Prostate gland (tissue), 2 donors: ENCODE data around the gene ADGRB3. TPM values are rescaled to one million over a fixed set of nuclear protein-coding genes. Genes with fewer than 3 reads are reported as not detected.

Experiments used
- DNase-seq: peaks from one replicate; pipeline ENCODE4 v3.0.0-alpha.2; 2019; ENCODE audit warnings: low spot score
- H3K27ac ChIP-seq, 2 donors: fragments of 200-600 bp; sonication (generic); 2 replicates each; pipeline ENCODE4 v1.5.1; 2017 to 2019
- H3K27me3 ChIP-seq: fragments of 200-600 bp; sonication (generic); replicated peaks from 2 replicates; pipeline ENCODE4 v1.5.1; 2019; ENCODE audit not compliant: insufficient read depth
- H3K36me3 ChIP-seq, 2 donors: fragments of 200-600 bp; sonication (generic); 1 replicate in 1 of 2; 2 replicates in 1 of 2; pipeline versions ENCODE4 v1.5.1 to v1.8.1; 2017 to 2019
- H3K4me1 ChIP-seq: fragments of 200-600 bp; sonication (generic); replicated peaks from 2 replicates; pipeline ENCODE4 v1.5.1; 2019
- H3K4me3 ChIP-seq, 2 donors: fragments of 200-600 bp; sonication (generic); 2 replicates each; pipeline ENCODE4 v1.5.1; 2017 to 2019
- H3K9me3 ChIP-seq: fragments of 200-600 bp; sonication (generic); 2 replicates; pipeline ENCODE4 v1.5.1; 2017
- CTCF ChIP-seq, 4 experiments: fragments of 200-600 bp in 2 of 4; fragments of 450-650 bp in 2 of 4; sonication (generic) in 2 of 4; IDR thresholded peaks; 1 replicate in 3 of 4; 2 replicates in 1 of 4; pipeline ENCODE4 v1.5.1; 2016 to 2019; ENCODE audit warnings: antibody characterized with exemption in 4 of 4, mild to moderate bottlenecking in 2 of 4, moderate library complexity in 2 of 4
- POLR2A ChIP-seq: fragments of 450-650 bp; IDR thresholded peaks from one replicate; pipeline ENCODE4 v1.6.1; 2016; ENCODE audit warnings: antibody characterized with exemption, mild to moderate bottlenecking
- POLR2AphosphoS5 ChIP-seq: sonication (generic); formaldehyde crosslinking; IDR thresholded peaks from one replicate; pipeline ENCODE4 v1.6.1; 2017; ENCODE audit warnings: antibody characterized with exemption
- WGBS: methylation state at CpG from one replicate; pipeline ENCODE4 v1.1.5; 2018; 5-methylcytosine and 5-hydroxymethylcytosine counted together
- intact Hi-C: fragments of 100-400 bp; cut with DNase I; formaldehyde crosslinking; loops from one replicate; pipeline ENCODE4 v1.14.2; 2022
- total RNA-seq, 2 donors: library from RNA; depleted of rRNA; stranded (reverse); fragments of >200 nt; gene quantifications; one replicate each; pipeline ENCODE4 v1.1.0, GENCODE V29; 2016

ADGRB3 gene
- total RNA-seq, 2 donors from 2014 or later = 0.59 to 3.1 TPM

GRCh38 chr6:69343851-69344250 is 708.8 kb downstream of the ADGRB3 start:
- Histone ChIP-seq H3K27me3 (no peaks in the 10 kb centered on the region), H3K9me3 (no peaks in the 10 kb centered on the region), H3K4me1 (no peaks in the 10 kb centered on the region), H3K36me3 (no peaks in the 10 kb centered on the region), H3K4me3 (no peak overlapping the region), H3K27ac (no peak overlapping the region)
- WGBS = 31% methylated on average over 2 of the region's 2 CpGs
- DNase-seq = no peak
- TF ChIP-seq POLR2AphosphoS5 (no peak), CTCF (IDR thresholded peaks at IDR 0.05) (no peak), POLR2A (no peak)
- intact Hi-C loops = no loop called here

- 61% methylated on average over 7 of the region's 7 CpGs for WGBS
Measured at GRCh38 chr6:69349771-69350170, 714.7 kb downstream of the ADGRB3 start.

GRCh38 chr6:69362209-69362608 is 727.1 kb downstream of the ADGRB3 start:
- no peak overlapping the region for H3K27ac ChIP-seq
- DNase-seq = no peak
- H3K27me3 ChIP-seq = no peaks in the 10 kb centered on the region
- H3K4me1 ChIP-seq = no peaks in the 10 kb centered on the region
- intact Hi-C loops = no loop called here
- TF ChIP-seq CTCF (IDR thresholded peaks at IDR 0.05) = no peak
- no peaks in the 10 kb centered on the region for H3K36me3 ChIP-seq
- WGBS = 82% methylated on average over 3 of the region's 3 CpGs
- H3K9me3 ChIP-seq = no peaks in the 10 kb centered on the region
- no peak overlapping the region for H3K4me3 ChIP-seq

More at GRCh38 chr6:69349771-69350170, 714.7 kb downstream of the ADGRB3 start:
- H3K36me3 ChIP-seq = no peaks in the 10 kb centered on the region
- H3K4me3 ChIP-seq = no peak overlapping the region
- H3K27ac ChIP-seq = no peak overlapping the region
- intact Hi-C loops = no loop called here
- H3K4me1 ChIP-seq = no peaks in the 10 kb centered on the region
- H3K9me3 ChIP-seq = no peaks in the 10 kb centered on the region
- no peak for TF ChIP-seq POLR2A
- TF ChIP-seq POLR2AphosphoS5 = no peak
- no peak for TF ChIP-seq CTCF (IDR thresholded peaks at IDR 0.05)
- no peaks in the 10 kb centered on the region for H3K27me3 ChIP-seq
- no peak for DNase-seq

- no peak for DNase-seq
- intact Hi-C loops = no loop called here
Measured at GRCh38 chr6:69366831-69367230, 731.7 kb downstream of the ADGRB3 start.

More at GRCh38 chr6:69366831-69367230, 731.7 kb downstream of the ADGRB3 start:
- no peak overlapping the region for H3K27ac ChIP-seq
- no peaks in the 10 kb centered on the region for H3K36me3 ChIP-seq
- no peaks in the 10 kb centered on the region for H3K9me3 ChIP-seq
- TF ChIP-seq POLR2A = no peak
- no peak for TF ChIP-seq POLR2AphosphoS5
- TF ChIP-seq CTCF (IDR thresholded peaks at IDR 0.05) = no peak
- no peaks in the 10 kb centered on the region for H3K27me3 ChIP-seq
- no peaks in the 10 kb centered on the region for H3K4me1 ChIP-seq
- WGBS = 68% methylated on average over 1 of the region's 1 CpG
- no peak overlapping the region for H3K4me3 ChIP-seq
